Subcutaneous adipose tissue (tissue), 4 donors: ENCODE measurements around the gene PCBP3. TPM values are rescaled to one million over a fixed set of nuclear protein-coding genes. Genes with fewer than 3 reads are reported as not detected.

Experiments used
- CTCF ChIP-seq: fragments of 450-650 bp; IDR thresholded peaks from one replicate; pipeline ENCODE4 v1.5.1; 2016; ENCODE audit warnings: low read depth, mild to moderate bottlenecking, control low read depth, antibody characterized with exemption, moderate library complexity
- total RNA-seq, 4 donors: library from RNA; depleted of rRNA; stranded (reverse); fragments of >200 nt; gene quantifications; one replicate each; pipeline ENCODE4 v1.1.0, GENCODE V29; 2016

PCBP3 gene
- total RNA-seq, 4 donors from 2014 or later, result 3.4 to 11.0 (median 5.7) TPM

- TF ChIP-seq CTCF, result no peak
Measured at GRCh38 chr21:45973475-45974072, 330.0 kb downstream of the PCBP3 start.

GRCh38 chr21:45974073-45975019 lies 330.8 kb downstream of the PCBP3 start:
- TF ChIP-seq CTCF, result no peak

- TF ChIP-seq CTCF, result no peak
Measured at GRCh38 chr21:45975020-45975666, 331.6 kb downstream of the PCBP3 start.

- TF ChIP-seq CTCF, result no peak
Measured at GRCh38 chr21:45976701-45977311, 333.3 kb downstream of the PCBP3 start.

- TF ChIP-seq CTCF, result no peak
Measured at GRCh38 chr21:45977396-45977795, 333.9 kb downstream of the PCBP3 start.

GRCh38 chr21:45979141-45979631 lies 335.7 kb downstream of the PCBP3 start:
- TF ChIP-seq CTCF, result no peak
